ENCODE data around the gene MIEF2.

GRCh38 chr17:18254888-18255649, 5.4 kb upstream of the MIEF2 start:
- no peak for TF ChIP-seq CTCF (IDR thresholded peaks at IDR 0.05)
- TF ChIP-seq ZFX (IDR thresholded peaks at IDR 0.05; ENCODE audit: borderline replicate concordance): no peak
